RPMI7951 (cell line): ENCODE data around the gene FLRT3. TPM values are rescaled to one million over a fixed set of nuclear protein-coding genes. Genes with fewer than 3 reads are reported as not detected.

Experiments used
- DNase-seq: peaks from one replicate; pipeline ENCODE4 v3.0.0-alpha.2; 2012; ENCODE audit warnings: low read depth
- total RNA-seq: library from RNA; depleted of rRNA; stranded (reverse); fragments of >200 nt; shearing (Covaris generic); gene quantifications from 2 replicates; pipeline ENCODE4 v1.2.3, GENCODE V29; 2014

Gene FLRT3
- total RNA-seq, 1 experiment from 2014 or later = 1.9 TPM

DNA sequence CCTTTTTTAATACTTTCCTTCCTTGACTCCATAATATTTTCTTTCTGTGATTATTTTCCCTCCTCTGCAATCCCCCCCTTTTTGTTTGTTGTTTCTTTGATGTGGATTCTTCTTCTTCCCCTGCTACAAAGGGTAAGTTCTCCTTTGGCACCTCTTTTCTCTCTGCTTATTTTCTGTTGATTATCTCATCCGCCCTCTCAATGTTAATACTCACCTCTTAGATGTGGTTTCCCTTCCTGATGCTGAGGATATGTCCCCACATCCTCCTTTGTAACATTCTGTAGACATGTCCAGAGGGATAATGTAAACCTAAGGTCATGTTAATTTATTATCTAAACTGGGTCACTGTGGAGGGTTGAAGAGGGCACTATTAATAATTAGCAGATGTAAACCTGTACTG is 17.7 kb downstream of the FLRT3 start:
- no peak for DNase-seq

- no peak for DNase-seq
Observed at GRCh38 chr20:14313341-14314020, 23.9 kb downstream of the FLRT3 start.

GRCh38 chr20:14312001-14312400 is 25.4 kb downstream of the FLRT3 start:
- DNase-seq = no peak

GRCh38 chr20:14310977-14311627 is 26.3 kb downstream of the FLRT3 start:
- DNase-seq = no peak

DNA sequence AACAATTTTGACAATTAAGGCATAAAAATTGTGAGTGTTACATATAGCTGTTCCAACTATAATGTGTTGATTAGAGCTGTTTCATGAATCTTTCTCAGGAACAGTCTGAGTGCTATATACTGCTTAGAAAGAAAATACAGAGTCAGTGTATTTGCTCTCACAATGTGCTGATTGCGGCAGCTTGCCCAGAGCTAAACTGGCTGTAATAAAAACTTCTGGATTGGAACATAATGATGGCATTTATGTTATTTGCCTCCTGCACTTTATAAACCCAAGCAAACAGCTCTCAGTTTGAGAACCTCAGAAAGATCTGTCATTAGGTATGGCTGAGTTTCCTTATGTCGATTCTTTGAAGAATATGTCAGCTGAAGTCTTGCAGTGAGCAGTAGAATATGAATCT is 29.5 kb downstream of the FLRT3 start:
- no peak for DNase-seq

DNA sequence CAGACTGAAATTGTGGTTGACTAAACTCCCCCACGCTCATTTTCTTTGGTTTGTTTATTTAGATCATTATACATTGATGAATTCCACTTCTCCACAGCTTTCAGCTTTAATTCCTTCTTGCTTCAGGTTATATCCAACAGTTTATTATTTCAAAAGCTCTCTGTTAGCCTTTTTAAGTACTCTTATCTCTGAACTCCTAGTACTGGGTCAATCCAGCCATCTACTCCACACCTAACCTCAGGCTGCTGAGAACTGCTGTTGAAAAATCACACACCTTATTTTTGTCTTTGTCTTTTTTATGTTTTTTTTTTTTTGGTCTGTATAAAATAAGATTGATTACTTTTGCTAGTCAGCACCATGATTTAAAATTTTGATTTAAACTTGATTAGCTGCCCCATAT is 32.9 kb downstream of the FLRT3 start:
- DNase-seq = no peak

- DNase-seq = no peak
Observed at GRCh38 chr20:14303651-14304050, 33.8 kb downstream of the FLRT3 start.

DNA sequence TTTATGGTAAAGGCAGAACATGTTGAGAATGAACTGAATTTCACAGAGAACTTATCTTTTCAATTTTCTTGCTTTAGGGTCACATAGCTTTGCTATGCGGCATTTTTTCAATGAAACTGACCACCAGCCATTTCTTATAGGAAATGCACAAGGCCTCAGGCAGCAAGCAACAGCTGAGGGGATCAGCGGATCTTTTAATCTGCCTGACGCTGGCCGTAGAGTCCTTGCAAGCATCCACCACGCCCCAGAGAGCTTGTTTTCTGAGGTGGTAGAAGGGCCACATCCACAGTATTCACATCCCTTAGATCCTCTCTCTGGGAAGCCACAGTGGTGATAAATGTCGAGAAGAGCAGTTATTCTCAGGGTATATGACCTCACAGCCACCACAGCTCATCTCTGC is 34.3 kb downstream of the FLRT3 start:
- DNase-seq = no peak

GRCh38 chr20:14299831-14300230 is 37.6 kb downstream of the FLRT3 start:
- no peak for DNase-seq

- no peak for DNase-seq
Observed at GRCh38 chr20:14295770-14296309, 41.6 kb downstream of the FLRT3 start.

DNA sequence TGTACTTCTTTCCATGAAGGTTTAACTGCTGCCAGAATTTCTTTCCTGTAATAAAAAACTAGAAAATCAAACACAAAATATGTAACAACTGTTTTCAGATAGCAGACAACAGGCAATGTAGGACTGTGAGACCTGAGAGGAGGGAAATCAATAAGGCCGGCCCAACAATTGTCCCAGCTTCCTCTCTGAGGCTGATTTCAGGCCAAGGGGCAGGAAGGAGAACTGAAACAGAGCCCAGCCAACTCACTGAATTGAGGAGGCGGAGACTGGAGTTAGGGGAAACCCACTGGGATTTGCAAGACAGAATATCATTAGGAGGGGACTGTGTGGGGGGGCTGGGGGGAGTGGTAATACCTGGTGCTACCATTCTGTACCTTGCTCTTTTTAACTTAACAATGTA is 42.2 kb downstream of the FLRT3 start:
- DNase-seq = no peak

DNA sequence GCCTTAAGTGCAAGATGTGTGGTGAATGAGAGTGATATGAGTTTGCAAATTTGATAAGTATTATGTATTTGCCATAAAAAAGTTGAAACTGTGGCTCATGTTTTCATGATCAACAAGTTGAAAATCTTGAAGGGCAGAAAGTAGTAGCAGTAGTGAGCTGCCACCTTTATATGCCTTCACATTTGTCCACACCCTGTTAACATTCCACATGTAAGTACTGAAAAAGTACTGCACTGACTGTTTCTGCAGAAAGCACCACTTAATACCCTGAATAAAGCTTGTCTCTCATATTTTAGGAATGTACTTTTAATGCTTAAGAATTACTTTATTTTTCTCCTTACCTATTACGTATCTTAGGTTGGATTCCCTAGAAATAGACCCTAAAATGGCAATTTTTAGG is 45.9 kb downstream of the FLRT3 start:
- DNase-seq = no peak

GRCh38 chr20:14288341-14289330 is 48.8 kb downstream of the FLRT3 start:
- DNase-seq = peak; percentile 52

DNA sequence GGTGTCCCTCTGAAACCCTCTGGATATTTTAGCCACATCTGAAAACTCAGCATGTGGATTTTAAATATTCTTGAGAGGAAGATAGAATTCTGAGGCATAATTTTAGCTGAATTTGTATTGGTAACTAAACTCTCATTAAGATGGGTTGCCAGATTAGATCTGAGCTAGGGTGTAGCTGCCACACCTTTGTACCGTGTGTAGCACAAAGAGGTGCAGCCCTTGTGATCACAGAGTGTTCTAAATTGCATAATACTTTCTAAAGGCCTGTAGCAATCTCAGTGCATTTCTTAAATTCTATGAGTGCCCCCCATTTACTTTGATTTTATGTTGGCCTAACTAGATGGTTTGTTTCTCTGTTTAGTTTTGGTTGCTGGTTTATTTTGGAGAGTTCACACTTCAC is 53.0 kb downstream of the FLRT3 start:
- no peak for DNase-seq

DNA sequence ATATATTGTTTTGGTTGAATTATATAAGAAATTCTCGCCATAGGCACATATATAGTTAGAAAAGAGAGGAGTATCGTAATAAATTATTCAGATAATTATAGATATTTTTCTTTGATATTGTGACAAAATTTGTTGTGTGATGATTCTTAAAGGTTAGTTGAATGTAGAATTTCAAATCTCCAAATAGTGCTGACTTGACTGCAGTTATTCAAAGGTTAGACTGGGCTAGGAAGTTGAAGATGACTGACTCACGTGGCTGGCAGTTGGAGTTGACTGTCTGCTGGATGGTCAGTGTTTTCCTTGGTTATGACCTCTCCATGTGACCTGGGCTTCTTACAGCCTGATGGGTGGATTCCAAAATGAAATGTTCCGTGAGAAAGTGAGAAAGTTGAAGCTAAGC is 55.3 kb downstream of the FLRT3 start:
- DNase-seq = no peak
